CD1c-positive myeloid dendritic cell (primary cell): ENCODE measurements around the gene SPRYD3.

Experiments
- DNase-seq: peaks from one replicate; pipeline ENCODE4 v3.0.0-alpha.2; 2016; ENCODE audit errors: extremely low spot score

The SPRYD3 gene

DNA sequence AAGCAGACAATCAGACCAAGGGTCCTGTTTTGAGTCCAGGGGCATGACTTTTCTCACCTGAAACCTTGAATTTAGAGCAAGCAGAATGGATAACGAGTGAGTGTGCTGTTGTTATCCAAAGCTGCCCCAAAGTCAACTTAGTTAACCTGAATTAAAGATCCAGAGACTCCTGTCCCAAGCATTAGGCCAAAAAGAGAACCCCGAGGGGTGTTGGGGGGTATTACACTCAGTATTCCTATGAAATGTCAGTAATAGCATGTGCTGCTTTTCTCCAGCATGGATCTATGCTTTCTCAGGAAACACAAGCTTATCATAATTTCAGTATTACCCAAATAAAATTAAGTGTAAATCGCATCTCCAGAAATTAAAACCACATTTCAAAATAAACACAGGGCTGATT, 53.9 kb downstream of the SPRYD3 start:
- DNase-seq = no peak

DNA sequence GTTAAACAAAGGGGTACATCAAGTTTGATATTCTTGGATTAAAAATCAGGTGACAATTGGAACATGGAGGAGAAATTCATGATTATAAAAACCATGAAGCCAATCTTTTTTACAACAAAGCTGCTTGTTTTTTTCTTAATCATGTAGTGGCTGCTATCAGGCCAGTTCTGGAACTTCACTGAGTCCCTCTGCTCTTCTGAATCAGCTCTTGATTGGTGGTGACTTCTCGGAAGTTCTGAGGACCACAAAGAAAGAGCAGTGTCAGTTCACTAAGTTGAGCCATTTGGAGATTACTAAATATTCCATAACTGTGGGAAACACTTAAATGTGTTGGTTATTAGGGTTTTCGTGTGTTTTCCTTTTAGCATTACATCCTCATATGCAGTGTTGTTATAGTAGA, 64.5 kb downstream of the SPRYD3 start:
- DNase-seq = no peak
